EH (cell line): Measurements from ENCODE around the gene KRTAP21-1.
"Not testable (repeated sequence)": the region's sequence is repeated elsewhere in the genome, so short reads cannot be mapped to it uniquely, and the experiment has no call there.

Experiments
- DNase-seq: peaks from one replicate; pipeline ENCODE4 v3.0.0-alpha.2; 2015; ENCODE audit warnings: low read depth

KRTAP21-1 gene

GRCh38 chr21:30755328-30755727 is at the start of gene KRTAP21-1:
Gene KRTAP21-1, minus strand, starts transcription at chr21:30755428. Its CDS starts 50 bp downstream, at chr21:30755378.
- DNase-seq, result not testable (repeated sequence)

GRCh38 chr21:30800605-30801004 is 45.4 kb upstream of the KRTAP21-1 start:
- DNase-seq, result no peak

- DNase-seq, result no peak
Measured at GRCh38 chr21:30793581-30794314, 38.5 kb upstream of the KRTAP21-1 start.

GRCh38 chr21:30779249-30779648 is 24.0 kb upstream of the KRTAP21-1 start:
- no peak for DNase-seq

GRCh38 chr21:30769724-30770431 is 14.7 kb upstream of the KRTAP21-1 start:
- no peak for DNase-seq

GRCh38 chr21:30760776-30761175 is 5.5 kb upstream of the KRTAP21-1 start:
- DNase-seq, result no peak

- DNase-seq, result no peak
Measured at GRCh38 chr21:30758306-30758705, 3.1 kb upstream of the KRTAP21-1 start.

- DNase-seq, result no peak
Measured at GRCh38 chr21:30747159-30747558, 8.1 kb downstream of the KRTAP21-1 start, which contains the start of gene KRTAP21-2. Gene KRTAP21-2, minus strand, starts transcription at chr21:30747259. Its CDS starts 57 bp downstream, at chr21:30747202.

GRCh38 chr21:30740462-30740861 is 14.8 kb downstream of the KRTAP21-1 start:
- DNase-seq, result no peak

- DNase-seq, result no peak
Measured at GRCh38 chr21:30733026-30733425, 22.2 kb downstream of the KRTAP21-1 start.

- no peak for DNase-seq
Measured at GRCh38 chr21:30726726-30727125, 28.5 kb downstream of the KRTAP21-1 start.

GRCh38 chr21:30719401-30719800 is 35.8 kb downstream of the KRTAP21-1 start:
- DNase-seq, result no peak

GRCh38 chr21:30718239-30718909 is 36.9 kb downstream of the KRTAP21-1 start, which contains the start of gene KRTAP21-3:
Gene KRTAP21-3, minus strand, starts transcription at chr21:30718777. Its CDS starts 18 bp downstream, at chr21:30718759.
- no peak for DNase-seq

GRCh38 chr21:30717105-30717504 is 38.1 kb downstream of the KRTAP21-1 start:
- no peak for DNase-seq

- no peak for DNase-seq
Measured at GRCh38 chr21:30714946-30715345, 40.3 kb downstream of the KRTAP21-1 start.

GRCh38 chr21:30714456-30714855 is 40.8 kb downstream of the KRTAP21-1 start:
- DNase-seq, result no peak

- DNase-seq, result no peak
Measured at GRCh38 chr21:30713766-30714165, 41.5 kb downstream of the KRTAP21-1 start.

- no peak for DNase-seq
Measured at GRCh38 chr21:30710499-30710898, 44.7 kb downstream of the KRTAP21-1 start.

- no peak for DNase-seq
Measured at GRCh38 chr21:30707409-30707808, 47.8 kb downstream of the KRTAP21-1 start.
